HG03521 (cell line): ENCODE results near the gene SND1.
"Not testable (repeated sequence)": the region's sequence is repeated elsewhere in the genome, so short reads cannot be mapped to it uniquely, and the experiment has no call there.

Experiments
- ATAC-seq: cut with Tn5 transposase; IDR thresholded peaks from one replicate; pipeline ENCODE4 v1.9.1; 2021; ENCODE audit warnings: mild to moderate bottlenecking, moderate library complexity; ENCODE audit not compliant: unreplicated experiment

SND1 gene

DNA sequence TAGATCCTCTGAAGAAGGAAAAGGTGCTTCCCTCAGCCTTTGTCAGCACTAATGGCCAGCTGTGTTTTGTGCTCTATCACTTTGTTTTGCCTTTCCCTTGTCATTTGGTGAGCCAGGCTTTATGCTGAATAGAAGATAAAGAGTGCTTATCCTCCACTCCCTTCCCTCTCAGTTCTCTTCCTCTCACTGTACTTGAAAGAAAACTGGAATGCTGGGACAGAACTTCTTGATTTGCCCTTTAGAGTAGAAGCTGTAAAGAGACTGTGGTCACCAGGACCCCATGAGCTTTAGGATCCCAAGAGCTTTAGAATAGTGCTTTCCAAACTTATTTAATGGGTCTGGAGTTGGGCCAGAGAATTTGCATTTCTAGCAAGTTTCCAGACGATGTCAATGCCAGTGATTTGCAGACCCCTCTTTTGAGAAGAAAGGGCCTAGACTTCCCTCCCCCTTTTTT is 297.8 kb downstream of the SND1 start:
- ATAC-seq: no peak

DNA sequence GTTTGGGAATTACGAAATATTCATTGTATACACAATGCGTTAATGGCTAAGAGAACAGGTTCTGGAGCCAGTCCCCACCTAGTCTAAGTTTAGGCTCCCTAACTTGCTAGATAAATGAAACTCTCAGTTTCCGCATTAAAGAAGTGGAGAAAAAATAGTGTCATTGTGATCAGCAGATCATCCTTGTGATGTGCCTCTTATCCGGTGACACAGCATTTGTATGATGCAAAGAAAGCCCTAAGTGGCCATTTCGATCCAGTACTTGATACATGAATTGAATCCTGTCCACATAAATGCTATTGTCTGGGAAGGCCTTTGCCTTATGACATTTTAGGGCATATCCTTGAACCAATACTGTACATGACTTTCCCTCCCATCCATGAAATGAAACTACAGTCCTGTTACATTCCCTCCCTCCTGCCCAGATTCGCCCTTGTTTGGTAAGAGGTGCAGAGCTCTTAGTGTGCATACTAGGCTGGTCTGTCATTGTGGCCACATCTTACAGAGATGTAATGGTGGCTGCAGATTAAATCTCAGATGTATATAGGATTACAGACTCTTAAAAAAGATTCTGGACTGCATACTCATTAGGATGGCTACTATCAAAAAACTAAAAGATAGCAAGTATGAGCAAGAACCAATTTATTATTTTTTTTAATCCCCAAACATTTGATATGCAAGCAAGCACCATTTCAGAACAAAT is 298.4 kb downstream of the SND1 start:
- no peak for ATAC-seq

DNA sequence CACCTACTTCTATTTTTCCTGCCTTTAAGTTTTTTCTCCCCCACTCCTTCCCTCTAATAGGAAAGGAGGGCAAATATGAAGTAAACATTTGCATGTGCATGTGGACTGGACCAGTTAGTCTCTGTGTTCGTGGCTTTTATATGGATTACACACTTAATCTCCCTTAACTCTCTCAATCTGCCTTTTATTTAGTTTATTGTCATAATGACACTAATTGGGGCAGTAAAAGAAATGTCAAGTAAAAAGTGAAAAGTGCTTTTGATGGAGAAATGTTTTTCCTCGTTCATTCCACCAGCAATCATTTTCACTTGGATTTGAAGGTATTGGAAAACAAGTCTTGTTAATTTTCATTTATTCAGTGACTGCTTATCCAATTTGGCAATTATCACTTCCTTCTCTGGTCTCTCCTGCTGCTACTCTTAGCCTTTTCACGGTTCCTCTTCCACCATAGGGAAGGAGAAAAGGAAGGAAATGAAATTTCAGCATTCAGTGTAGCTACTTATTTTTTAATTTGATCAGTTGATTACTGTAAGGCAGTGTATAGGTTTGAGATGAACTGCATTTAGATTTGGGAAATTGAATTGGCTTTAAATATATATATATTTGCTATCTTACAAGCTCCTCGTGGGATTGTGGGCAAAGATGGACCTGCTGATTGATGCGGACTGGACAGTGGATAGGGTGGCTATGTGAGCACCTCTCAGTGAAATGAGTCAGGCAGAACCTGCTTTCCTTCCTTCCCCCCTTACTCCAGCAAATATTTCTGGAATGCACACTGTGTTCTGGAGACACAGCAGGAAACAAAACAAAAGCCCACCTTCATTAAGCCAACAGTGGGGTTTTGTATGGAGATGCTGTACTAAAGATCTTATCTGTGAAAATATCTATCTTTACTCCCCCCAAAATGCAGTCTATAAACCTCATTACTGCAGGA is 301.7 kb downstream of the SND1 start:
- no peak for ATAC-seq

DNA sequence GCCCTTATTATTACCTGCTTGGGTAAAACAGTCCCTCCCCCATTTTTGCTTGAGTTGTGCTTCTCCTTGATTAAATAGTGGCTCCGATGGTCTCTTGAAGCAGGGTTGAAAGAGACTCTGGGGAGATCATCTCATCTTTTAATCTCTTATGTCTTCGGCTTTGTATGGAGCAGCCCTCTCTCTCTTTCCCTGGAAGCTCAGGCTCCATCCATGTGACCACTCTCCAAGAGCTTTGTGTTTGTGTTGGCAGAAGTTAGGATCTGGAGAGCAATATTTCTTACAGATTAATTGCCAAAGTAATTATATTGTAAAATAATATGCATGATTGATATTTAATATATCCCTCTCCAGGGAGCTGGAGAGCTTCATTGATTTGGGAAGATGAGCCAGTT is 302.4 kb downstream of the SND1 start:
- no peak for ATAC-seq

DNA sequence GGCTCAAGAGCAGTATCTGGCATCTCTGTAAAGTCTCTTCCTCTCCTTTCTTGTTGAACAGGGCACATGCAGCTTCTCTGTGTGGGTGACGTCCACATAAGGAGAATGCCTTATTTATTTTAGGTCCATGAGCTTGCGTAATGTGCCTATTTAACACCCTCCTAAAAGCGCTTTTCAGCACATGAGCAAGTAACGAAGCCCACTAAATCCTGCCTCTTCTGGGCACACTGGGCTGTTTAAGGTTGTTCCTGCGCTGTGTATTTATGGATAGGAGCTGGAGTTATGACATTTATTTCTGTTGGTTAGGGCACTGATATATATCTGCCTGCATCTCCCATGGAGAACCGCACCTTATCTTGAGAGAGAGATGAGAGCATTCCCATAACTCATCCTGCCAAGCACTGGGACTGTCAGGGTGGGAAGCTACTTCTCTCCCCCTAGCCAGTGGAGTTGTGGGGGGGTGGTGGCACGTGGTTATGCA is 303.1 kb downstream of the SND1 start:
- ATAC-seq: no peak

DNA sequence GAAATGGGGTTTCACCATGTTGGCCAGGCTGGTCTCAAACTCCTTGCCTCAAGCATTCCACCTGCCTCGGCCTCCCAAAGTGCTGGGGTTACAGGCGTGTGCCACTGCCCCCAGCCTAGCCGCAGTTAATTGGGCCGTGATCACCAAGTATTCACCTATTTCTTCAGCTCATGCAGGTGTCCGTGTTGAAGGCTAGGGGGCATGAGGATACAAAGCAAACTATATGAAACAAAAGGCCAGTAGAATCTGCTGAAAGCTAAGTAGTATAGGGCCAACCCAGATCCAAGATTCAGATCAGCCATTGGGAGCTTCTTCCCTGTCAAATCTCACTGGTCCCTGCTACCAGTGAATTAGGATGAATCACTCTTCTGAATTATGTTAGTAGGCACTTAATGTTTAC is 305.9 kb downstream of the SND1 start:
- no peak for ATAC-seq

DNA sequence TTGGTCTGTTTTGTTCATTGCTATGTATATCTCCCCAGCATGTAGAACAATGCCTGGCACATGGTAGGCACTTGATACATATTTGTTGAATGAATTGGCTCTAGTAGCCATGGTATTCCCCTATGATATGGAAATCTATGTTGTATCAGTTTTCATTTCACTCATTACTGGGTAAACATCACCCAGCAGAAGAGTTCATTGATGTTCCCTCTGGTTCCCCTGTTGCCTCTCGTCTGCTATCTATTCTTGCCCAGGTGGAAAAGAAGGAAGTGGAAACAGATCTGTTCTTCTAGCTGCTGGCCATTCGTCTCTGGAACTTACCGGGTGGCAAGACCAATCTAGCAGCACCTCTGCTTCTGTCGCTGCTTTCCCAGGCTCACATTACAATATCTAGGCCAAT is 307.8 kb downstream of the SND1 start:
- no peak for ATAC-seq

DNA sequence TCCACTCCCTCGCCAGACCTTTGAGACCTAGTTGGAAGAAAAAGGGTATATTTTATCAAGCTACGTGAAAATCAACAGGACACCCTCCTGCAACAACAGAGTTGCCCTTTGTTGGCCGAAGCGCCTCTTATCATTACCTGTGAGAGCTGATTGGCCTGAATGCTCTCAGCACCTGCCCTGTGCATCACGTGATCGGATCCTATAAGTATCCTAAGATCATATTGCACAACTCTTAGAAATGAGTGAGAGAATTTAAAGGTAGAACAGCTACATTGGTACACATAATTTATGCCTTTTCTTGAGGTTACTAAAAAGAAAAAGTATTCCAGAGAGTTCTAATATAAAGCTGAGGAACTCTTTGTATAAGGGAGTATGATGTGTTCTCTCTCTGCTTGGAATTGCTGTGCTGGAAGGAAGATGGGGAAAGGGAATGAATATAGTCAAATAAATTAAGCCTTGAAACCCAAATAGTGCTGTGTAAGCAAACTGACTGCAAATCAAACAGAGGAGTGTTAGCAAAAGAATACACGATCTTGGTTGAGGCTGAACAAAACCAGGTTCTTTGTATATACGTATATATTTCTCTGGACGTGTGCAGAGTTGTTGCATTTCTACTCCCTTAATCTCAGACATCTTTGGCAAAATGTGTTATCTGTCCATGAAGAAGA is 309.9 kb downstream of the SND1 start:
- ATAC-seq: no peak

DNA sequence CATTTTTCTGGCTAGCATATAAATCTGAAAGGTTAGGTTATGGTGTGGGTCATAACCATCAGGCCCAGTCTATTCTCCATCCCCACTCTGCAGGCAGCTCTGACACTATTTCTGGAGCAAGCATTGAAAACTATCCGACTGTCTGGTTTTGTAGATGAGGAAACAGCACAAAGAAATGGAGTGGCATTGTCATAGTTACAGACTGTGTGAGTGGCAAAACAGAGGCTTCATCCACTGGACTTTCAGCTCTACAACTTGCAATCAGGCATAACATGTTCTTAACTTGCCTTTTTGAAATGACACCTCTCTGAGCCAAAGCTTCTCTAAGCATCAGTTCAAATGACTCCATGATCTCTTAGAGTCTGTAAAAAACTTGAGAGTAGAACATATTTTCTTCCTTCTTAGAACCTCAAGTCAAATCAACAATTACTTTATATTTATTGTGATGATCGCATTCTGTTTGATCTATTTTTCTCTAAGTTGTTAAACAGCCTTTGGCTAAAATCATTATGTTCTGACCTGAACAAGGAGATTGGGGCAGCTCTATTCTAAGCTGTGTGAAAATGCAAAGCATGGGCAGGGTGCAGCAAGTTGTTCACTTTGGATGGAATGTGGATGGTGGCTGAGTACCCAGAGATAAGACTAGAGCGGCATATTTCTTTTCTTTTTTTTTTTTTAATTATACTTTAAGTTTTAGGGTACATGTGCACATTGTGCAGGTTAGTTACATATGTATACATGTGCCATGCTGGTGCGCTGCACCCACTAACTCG is 310.8 kb downstream of the SND1 start:
- no peak for ATAC-seq

DNA sequence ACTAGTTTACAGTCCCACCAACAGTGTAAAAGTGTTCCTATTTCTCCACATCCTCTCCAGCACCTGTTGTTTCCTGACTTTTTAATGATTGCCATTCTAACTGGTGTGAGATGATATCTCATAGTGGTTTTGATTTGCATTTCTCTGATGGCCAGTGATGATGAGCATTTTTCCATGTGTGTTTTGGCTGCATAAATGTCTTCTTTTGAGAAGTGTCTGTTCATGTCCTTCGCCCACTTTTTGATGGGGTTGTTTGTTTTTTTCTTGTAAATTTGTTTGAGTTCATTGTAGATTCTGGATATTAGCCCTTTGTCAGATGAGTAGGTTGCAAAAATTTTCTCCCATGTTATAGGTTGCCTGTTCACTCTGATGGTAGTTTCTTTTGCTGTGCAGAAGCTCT is 311.9 kb downstream of the SND1 start:
- ATAC-seq: not testable (repeated sequence)

DNA sequence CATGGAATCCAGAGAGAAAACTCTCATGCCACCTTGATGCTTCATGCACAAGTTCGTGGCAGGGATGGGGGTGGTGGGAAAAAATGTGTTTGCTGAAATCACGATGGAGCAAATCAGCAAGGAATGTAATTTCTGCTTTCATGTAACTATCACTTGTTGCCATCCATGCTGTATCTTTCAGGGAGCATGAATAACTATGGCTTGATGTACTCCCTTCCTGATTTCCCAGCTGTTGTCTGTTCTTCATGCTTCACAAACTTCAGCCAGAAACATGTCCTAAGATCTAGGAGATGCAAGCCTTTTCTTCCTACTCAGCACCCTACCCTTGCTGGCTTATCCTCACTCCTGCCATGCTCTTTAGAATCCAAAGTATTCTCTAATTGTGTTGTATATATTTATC is 315.3 kb downstream of the SND1 start:
- no peak for ATAC-seq

DNA sequence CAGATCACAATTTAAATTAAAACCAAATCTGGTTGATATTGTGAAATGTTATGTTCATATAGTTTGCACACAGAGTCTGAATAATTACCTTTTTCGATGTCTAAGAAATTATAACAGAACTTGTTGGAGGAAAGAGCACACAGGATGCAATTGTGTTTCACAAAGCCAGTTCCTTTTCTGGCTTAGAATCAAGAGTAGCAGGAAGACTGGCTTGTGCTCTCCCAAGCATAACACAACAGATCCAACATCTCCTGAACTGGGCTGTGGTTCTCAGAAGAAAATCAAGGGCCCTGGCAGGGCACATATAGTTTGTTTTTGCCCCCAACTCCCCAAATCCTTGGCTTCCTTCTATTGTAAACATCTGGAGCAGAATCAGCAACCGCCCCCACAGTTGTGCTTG is 316.6 kb downstream of the SND1 start:
- ATAC-seq: no peak

DNA sequence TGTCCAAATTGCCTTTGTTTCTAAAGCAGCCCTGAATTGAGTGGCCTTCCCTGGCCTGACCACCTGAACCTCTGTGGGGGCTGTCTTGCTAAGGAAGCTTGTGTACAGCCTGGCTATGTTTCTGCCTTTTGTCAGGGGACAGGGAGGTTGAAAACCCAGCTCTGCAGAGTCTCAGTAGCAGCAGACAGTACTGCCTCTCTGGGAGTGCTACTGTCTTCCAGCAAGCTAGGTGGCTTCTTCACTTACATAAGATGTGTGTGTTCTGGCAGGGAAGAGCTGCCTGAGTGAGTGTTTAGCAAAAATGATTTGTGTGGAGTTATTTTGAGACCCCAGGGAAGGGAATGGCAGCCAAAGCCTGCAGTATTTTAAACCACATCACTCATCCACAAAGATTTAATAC is 321.8 kb downstream of the SND1 start:
- ATAC-seq: no peak

DNA sequence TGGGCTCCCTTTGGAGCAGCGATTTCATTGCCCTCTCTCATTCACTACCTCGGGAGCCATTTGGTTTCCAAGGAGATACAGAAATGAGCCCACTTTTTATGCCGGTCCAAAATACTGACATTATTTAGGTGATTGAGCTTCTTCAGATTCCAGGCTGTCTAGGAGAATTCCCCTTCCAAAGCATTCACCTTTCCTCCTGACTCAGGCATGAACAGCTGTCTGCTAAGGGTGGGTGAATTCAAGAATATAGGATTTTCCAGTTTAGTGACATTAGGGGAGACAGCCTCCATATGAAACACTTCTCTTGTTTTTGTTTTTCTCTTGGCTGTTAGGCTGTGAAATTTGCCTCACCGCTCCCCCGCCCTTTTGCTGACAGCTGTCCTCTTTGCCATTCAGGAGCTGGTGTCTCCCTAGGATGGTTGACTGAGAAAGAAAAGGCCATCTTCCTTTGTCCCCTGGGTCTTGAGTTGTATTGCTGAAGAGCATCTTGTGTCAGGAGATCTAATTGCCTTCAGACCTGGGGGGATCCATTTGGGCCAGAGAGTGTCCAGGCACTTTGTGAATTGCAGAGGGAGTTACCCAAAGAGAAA is 322.5 kb downstream of the SND1 start:
- ATAC-seq: no peak

DNA sequence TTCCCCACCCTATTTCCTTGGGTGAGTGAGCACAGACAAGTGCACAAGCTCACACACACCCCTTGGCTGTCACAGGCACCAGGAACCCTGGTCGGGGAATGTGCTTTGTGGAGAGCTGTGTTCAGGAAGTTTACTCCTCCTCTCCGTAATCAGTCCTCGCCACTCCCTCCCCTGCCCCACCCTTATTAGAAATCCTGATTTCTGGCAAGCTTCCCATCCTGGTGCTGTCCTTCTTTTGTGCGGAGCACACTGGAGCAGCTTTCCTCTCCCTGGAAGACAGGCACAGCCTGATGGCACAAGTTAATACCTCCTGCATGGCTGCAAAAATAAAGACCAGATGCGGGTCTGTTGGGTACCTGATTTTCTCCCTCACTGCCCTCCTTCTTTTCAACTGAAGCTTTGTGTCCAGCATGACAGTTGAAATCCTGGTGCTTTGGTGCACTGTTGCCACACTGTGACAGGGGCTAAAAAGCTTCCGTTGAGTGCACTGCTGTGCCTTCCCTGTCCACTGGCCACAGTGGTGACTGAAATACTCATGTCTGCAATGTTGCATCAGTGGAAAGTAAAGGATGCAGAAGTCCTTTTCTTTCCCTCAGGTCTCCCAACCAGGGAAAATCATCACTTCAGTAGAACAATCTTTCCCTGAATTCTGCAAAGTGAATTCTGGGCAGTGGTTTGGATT is 324.2 kb downstream of the SND1 start:
- no peak for ATAC-seq

DNA sequence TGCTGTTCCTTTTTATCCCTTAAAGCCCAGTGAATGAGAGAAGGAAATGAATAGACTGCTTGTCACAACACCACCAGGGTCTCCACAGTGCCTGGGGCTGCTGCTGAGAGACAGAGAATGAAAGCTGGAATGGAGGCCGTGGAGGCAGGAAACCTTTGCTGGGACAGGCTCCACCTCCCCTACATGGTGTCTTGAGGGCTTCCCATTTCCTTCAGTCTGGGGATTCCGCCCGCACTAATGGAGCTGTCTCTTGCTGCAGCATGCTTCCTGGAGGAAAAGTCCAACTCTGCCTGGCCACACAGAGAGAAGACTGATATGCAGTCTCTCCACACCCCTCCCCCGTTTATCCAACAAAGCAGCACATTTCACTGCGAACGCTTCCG is 324.7 kb downstream of the SND1 start:
- no peak for ATAC-seq

DNA sequence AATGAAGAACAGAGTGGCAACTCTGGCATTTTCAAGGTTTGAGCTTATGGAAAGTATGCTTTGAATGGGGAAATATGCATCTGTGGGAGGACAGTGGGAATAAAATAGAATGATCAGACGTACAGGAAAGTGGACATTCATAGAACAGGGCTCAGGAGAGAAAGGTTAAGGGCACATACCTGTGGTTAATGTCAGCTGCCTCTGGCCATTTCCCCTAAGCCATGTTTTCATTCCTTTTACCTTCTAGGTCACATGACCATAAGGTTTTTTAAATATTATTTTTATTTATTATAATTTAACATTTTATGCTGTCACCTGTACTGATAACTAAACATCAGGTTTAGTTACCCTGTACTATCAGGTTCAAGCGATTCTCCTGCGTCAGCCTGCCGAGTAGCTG is 326.4 kb downstream of the SND1 start:
- ATAC-seq: no peak

DNA sequence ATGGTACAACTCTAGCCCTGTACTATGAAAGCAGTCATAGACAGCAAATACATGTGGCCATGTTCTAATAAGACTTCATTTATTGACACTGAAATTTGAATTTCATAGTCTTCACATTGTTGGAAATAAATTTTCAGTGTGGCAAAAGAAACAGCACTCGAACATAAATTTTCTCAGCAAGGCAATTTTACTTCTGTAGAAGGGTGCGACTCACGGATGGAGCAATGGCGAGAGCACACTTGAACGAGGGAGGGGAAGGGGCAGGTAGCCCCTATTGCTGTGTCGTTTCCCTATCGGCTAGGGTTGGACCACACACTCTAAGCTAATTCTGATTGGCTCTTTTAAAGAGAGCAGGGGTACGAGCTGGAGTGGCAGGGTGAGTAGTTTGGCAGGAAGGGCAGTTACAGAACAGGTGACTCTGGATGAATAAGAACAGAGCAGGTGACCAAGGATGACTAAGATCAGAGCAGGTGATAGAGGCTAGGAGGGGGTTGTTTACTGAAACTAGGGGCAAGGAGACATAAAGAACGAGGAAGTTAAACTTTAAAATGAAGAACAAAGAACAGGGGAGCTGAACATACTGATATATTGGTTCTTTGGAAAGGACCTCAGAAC is 327.2 kb downstream of the SND1 start:
- ATAC-seq: no peak

DNA sequence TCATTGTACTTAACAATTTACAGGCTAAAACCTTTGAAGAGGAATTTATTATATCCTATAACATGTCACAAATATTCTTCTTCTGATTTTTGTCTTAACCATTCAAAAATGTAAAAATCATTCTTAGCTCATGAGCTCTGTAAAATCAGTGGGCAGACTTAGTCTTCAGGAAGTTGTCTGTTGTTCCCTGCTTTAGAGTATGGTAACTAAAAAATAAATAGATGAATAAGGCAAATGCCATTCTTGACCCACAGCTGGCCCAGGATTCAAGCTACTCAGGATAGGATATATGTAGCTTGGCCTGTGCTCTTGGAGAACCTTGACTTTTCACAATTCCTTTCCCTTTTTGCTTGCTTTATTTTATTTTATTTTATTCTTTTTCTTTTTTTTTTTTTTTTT is 327.7 kb downstream of the SND1 start:
- no peak for ATAC-seq
